SJSA1 (cell line): ENCODE data around the gene MYLIP. TPM values are rescaled to one million over a fixed set of nuclear protein-coding genes. Genes with fewer than 3 reads are reported as not detected.
"Not testable (repeated sequence)": the region's sequence is repeated elsewhere in the genome, so short reads cannot be mapped to it uniquely, and the experiment has no call there.

ENCODE experiments used
- DNase-seq, 2 experiments: peaks; one replicate each; pipeline ENCODE4 v3.0.0-alpha.2; 2015 to 2020; ENCODE audit warnings: low spot score in 2 of 2, low read depth in 1 of 2
- H3K27ac ChIP-seq: fragments of 250-450 bp; sonication (Bioruptor Pico); 2 replicates; pipeline ENCODE4 v1.5.1; 2020; ENCODE audit warnings: mild to moderate bottlenecking, moderate library complexity
- H3K27me3 ChIP-seq: fragments of 250-450 bp; sonication (Bioruptor Pico); replicated peaks from 2 replicates; pipeline ENCODE4 v1.5.1; 2020; ENCODE audit warnings: mild to moderate bottlenecking, moderate library complexity
- H3K36me3 ChIP-seq: fragments of 250-450 bp; sonication (Bioruptor Pico); 2 replicates; pipeline ENCODE4 v1.5.1; 2020; ENCODE audit warnings: mild to moderate bottlenecking
- H3K4me1 ChIP-seq: fragments of 250-450 bp; sonication (Bioruptor Pico); replicated peaks from 2 replicates; pipeline ENCODE4 v1.6.1; 2021; ENCODE audit warnings: mild to moderate bottlenecking
- H3K4me3 ChIP-seq: fragments of 250-450 bp; sonication (Bioruptor Pico); 2 replicates; pipeline ENCODE4 v1.5.1; 2020; ENCODE audit warnings: mild to moderate bottlenecking
- H3K9me3 ChIP-seq: fragments of 250-450 bp; sonication (Bioruptor Pico); replicated peaks from 2 replicates; pipeline ENCODE4 v1.5.1; 2020; ENCODE audit warnings: mild to moderate bottlenecking
- total RNA-seq: library from RNA; depleted of rRNA; stranded (reverse); fragments of >200 nt; shearing (Covaris generic); gene quantifications from 2 replicates; pipeline ENCODE4 v1.2.3, GENCODE V29; 2014

Gene MYLIP
- total RNA-seq, 1 experiment from 2014 or later, result 11.0 TPM

DNA sequence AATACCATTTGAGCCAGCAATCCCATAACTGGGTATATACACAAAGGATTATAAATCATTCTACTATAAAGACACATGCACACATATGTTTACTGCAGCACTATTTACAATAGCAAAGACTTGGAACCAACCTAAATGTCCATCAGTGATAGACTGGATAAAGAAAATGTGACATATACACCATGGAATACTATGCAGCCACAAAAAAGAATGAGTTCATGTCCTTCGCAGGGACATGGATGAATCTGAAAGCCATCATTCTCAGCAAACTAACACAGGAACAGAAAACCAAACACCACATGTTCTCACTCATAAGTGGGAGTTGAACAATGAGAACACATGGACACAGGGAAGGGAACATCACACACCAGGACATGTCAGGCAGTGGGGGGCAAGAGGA lies 47.7 kb downstream of the MYLIP start:
- not testable (repeated sequence) for H3K27me3 ChIP-seq, H3K4me1 ChIP-seq, H3K9me3 ChIP-seq, H3K4me3 ChIP-seq, H3K36me3 ChIP-seq, DNase-seq, H3K27ac ChIP-seq

GRCh38 chr6:16177881-16178280 lies 49.0 kb downstream of the MYLIP start:
- Histone ChIP-seq H3K9me3 (no peaks in the 10 kb centered on the region), H3K4me3 (no peak overlapping the region), H3K36me3 (no peaks in the 10 kb centered on the region), H3K27ac (no peak overlapping the region), H3K4me1 (no peaks in the 10 kb centered on the region), H3K27me3 (no peaks in the 10 kb centered on the region)
- DNase-seq, result no peak

GRCh38 chr6:16178351-16178750 lies 49.5 kb downstream of the MYLIP start:
- no peak overlapping the region for H3K4me3 ChIP-seq
- no peaks in the 10 kb centered on the region for H3K4me1 ChIP-seq
- no peaks in the 10 kb centered on the region for H3K9me3 ChIP-seq
- H3K27me3 ChIP-seq, result no peaks in the 10 kb centered on the region
- H3K36me3 ChIP-seq, result no peaks in the 10 kb centered on the region
- H3K27ac ChIP-seq, result no peak overlapping the region
- DNase-seq, result no peak

GRCh38 chr6:16179063-16179462 lies 50.2 kb downstream of the MYLIP start:
- H3K4me3 ChIP-seq, result no peak overlapping the region
- no peak for DNase-seq
- no peaks in the 10 kb centered on the region for H3K9me3 ChIP-seq
- H3K27me3 ChIP-seq, result no peaks in the 10 kb centered on the region
- no peaks in the 10 kb centered on the region for H3K36me3 ChIP-seq
- H3K27ac ChIP-seq, result no peak overlapping the region
- H3K4me1 ChIP-seq, result no peaks in the 10 kb centered on the region

DNA sequence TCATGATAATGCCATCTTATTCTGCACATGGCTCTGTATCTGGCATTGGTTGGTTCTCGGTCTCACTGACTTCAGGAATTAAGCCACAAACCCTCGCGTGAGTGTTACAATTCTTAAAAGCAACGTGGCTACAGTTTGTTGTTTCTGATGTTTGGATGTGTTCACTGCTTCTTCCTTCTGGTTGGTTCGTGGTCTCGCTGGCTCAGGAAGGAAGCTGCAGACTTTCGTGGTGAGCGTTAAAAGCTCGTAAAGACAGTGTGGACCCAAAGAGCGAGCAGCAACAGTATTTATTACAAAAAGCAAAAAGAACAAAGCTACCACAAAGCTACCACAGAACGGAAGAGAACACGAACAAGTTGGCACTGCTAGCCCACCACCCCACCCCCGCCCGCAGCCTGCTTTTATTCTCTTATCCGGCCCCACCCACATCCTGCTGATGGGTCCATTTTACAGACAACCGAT lies 51.1 kb downstream of the MYLIP start:
- no peak overlapping the region for H3K4me3 ChIP-seq
- H3K4me1 ChIP-seq, result no peaks in the 10 kb centered on the region
- DNase-seq, result no peak
- no peaks in the 10 kb centered on the region for H3K36me3 ChIP-seq
- H3K27ac ChIP-seq, result no peak overlapping the region
- no peaks in the 10 kb centered on the region for H3K27me3 ChIP-seq
- no peaks in the 10 kb centered on the region for H3K9me3 ChIP-seq

GRCh38 chr6:16180696-16181438 lies 52.0 kb downstream of the MYLIP start:
- H3K4me3 ChIP-seq, result no peak overlapping the region
- no peaks in the 10 kb centered on the region for H3K27me3 ChIP-seq
- no peak overlapping the region for H3K27ac ChIP-seq
- no peaks in the 10 kb centered on the region for H3K9me3 ChIP-seq
- no peaks in the 10 kb centered on the region for H3K36me3 ChIP-seq
- no peaks in the 10 kb centered on the region for H3K4me1 ChIP-seq
- no peak for DNase-seq

DNA sequence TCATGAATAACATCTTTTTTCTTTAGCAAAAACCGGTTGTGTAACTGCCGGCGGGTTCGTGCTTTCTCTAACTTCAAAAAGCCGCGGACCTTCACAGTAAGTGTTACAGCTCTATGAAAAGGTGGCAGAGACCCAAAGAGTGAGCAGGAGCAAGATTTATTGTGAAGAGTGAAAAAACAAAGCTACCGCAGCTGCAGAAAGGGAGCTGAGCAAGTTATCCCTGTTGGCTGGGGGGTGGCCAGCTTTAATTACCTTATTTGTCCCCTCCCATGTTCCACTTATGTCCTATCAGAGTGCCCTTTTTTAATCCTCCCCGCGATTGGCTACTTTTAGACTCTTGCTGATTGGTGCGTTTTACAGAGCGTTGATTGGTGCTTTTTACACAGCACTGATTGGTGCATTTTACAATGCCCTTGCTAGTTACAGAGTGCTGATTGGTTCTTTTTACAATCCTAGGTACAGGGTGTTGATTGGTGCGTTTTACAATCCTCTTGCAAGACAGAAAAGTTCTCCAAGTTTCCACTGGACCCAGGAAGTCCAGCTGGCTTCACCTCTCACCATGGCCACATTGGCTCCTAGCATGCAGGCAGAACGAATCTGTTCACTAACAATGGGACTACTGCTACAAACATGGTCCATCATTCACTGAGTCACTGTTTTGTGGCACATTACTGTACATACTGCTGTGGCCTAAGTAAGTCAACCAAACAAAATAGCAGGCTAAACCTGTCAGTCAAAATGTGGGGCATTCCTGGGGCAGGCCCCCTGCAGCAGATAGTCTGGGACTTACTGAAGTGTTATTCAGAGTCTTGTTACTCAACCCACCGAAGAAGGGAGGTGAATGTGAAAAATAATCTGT lies 52.8 kb downstream of the MYLIP start:
- no peak for DNase-seq
- Histone ChIP-seq H3K9me3 (no peaks in the 10 kb centered on the region), H3K4me1 (no peaks in the 10 kb centered on the region), H3K4me3 (no peak overlapping the region), H3K36me3 (no peaks in the 10 kb centered on the region), H3K27ac (no peak overlapping the region), H3K27me3 (no peaks in the 10 kb centered on the region)

- peak in 1 of 2 experiments; percentile 36 for DNase-seq
Measured at GRCh38 chr6:16183187-16183664, 54.3 kb downstream of the MYLIP start.

GRCh38 chr6:16184129-16184528 lies 55.2 kb downstream of the MYLIP start:
- no peaks in the 10 kb centered on the region for H3K36me3 ChIP-seq
- no peaks in the 10 kb centered on the region for H3K9me3 ChIP-seq
- no peaks in the 10 kb centered on the region; the same call in 1 of the 2 replicates for H3K27me3 ChIP-seq
- no peak overlapping the region for H3K4me3 ChIP-seq
- no peaks in the 10 kb centered on the region for H3K4me1 ChIP-seq
- peak in 1 of 2 experiments; percentile 18 for DNase-seq
- H3K27ac ChIP-seq, result no peak overlapping the region

More at GRCh38 chr6:16183187-16183664, 54.3 kb downstream of the MYLIP start:
- Histone ChIP-seq H3K4me1 (no peaks in the 10 kb centered on the region), H3K27me3 (no peaks in the 10 kb centered on the region; the same call in 1 of the 2 replicates), H3K9me3 (no peaks in the 10 kb centered on the region), H3K27ac (no peak overlapping the region), H3K36me3 (no peaks in the 10 kb centered on the region), H3K4me3 (no peak overlapping the region)

- H3K9me3 ChIP-seq, result no peaks in the 10 kb centered on the region
- no peaks in the 10 kb centered on the region for H3K4me1 ChIP-seq
- H3K27me3 ChIP-seq, result no peaks in the 10 kb centered on the region; the same call in 1 of the 2 replicates
- no peak overlapping the region for H3K4me3 ChIP-seq
- no peak for DNase-seq
- H3K36me3 ChIP-seq, result no peaks in the 10 kb centered on the region
- H3K27ac ChIP-seq, result no peak overlapping the region
Measured at GRCh38 chr6:16184551-16184950, 55.7 kb downstream of the MYLIP start.

- Histone ChIP-seq H3K36me3 (no peaks in the 10 kb centered on the region), H3K27me3 (no peaks in the 10 kb centered on the region; the same call in 1 of the 2 replicates), H3K9me3 (no peaks in the 10 kb centered on the region), H3K4me3 (no peak overlapping the region), H3K4me1 (no peaks in the 10 kb centered on the region), H3K27ac (no peak overlapping the region)
- DNase-seq, result no peak
Measured at GRCh38 chr6:16187176-16187575, 58.3 kb downstream of the MYLIP start.

GRCh38 chr6:16190214-16190613 lies 61.3 kb downstream of the MYLIP start:
- H3K27me3 ChIP-seq, result no peaks in the 10 kb centered on the region; the same call in none of the 2 replicates

GRCh38 chr6:16196260-16196983 lies 67.5 kb downstream of the MYLIP start:
- Histone ChIP-seq H3K9me3 (no peaks in the 10 kb centered on the region), H3K27ac (no peak overlapping the region), H3K36me3 (no peaks in the 10 kb centered on the region), H3K4me3 (no peak overlapping the region), H3K27me3 (no peaks in the 10 kb centered on the region; the same call in 1 of the 2 replicates), H3K4me1 (no peaks in the 10 kb centered on the region)
- no peak for DNase-seq

More at GRCh38 chr6:16190214-16190613, 61.3 kb downstream of the MYLIP start:
- H3K27ac ChIP-seq, result no peak overlapping the region
- H3K4me1 ChIP-seq, result no peaks in the 10 kb centered on the region
- no peak overlapping the region for H3K4me3 ChIP-seq
- no peaks in the 10 kb centered on the region for H3K36me3 ChIP-seq
- DNase-seq, result no peak
- no peaks in the 10 kb centered on the region for H3K9me3 ChIP-seq
